Measurements from ENCODE around the gene INSM2.

DNA sequence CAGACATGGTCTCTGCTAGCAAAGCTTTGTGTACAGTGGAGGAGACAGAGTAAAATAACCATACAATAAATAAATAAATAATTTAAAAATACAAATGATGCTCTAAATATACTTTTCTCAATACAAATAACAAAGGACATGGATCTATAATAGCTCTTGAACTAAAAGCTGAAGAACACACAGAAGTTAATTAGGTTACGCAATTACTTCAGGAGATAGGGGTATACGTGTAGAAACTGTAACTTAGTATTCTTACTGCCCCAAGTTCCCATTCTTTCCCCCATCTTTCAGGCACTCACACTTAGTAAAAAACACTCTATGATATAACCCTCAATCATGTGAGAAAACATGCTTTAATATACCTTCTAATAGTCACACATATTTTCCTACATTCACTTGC, 44.2 kb downstream of the INSM2 start:
- TF ChIP-seq GATA2 (IDR thresholded peaks at IDR 0.05; ENCODE audit: low read depth, low read length), result no peak
- no peak for TF ChIP-seq GATA3 (IDR thresholded peaks at IDR 0.05; ENCODE audit: low read depth, low read length)

All from SH-SY5Y (cell line).